ENCODE data around the gene FAM174C.
"Not testable (repeated sequence)": the region's sequence is repeated elsewhere in the genome, so short reads cannot be mapped to it uniquely, and the experiment has no call there.

FAM174C gene

GRCh38 chr19:1300744-1301490 lies 25.6 kb downstream of the FAM174C start:
- no peak for DNase-seq (ENCODE audit: low spot score)

GRCh38 chr19:1302533-1303239 lies 27.4 kb downstream of the FAM174C start:
- no peak for DNase-seq (ENCODE audit: low spot score)

- DNase-seq (ENCODE audit: low spot score), result no peak
Observed at GRCh38 chr19:1304197-1304924, 29.0 kb downstream of the FAM174C start.

GRCh38 chr19:1305354-1305753 lies 30.0 kb downstream of the FAM174C start:
- not testable (repeated sequence) for DNase-seq (ENCODE audit: low spot score)

GRCh38 chr19:1307320-1307719 lies 32.0 kb downstream of the FAM174C start:
- no peak for DNase-seq (ENCODE audit: low spot score)

GRCh38 chr19:1307755-1308303 lies 32.5 kb downstream of the FAM174C start:
- DNase-seq (ENCODE audit: low spot score), result no peak

GRCh38 chr19:1308718-1309117 lies 33.4 kb downstream of the FAM174C start:
- no peak for DNase-seq (ENCODE audit: low spot score)

GRCh38 chr19:1309977-1310852 lies 34.9 kb downstream of the FAM174C start:
- DNase-seq (ENCODE audit: low spot score), result no peak

- DNase-seq (ENCODE audit: low spot score), result no peak
Observed at GRCh38 chr19:1310853-1311180, 35.5 kb downstream of the FAM174C start.

- no peak for DNase-seq (ENCODE audit: low spot score)
Observed at GRCh38 chr19:1311543-1312091, 36.3 kb downstream of the FAM174C start.

- peak; percentile 72 for DNase-seq (ENCODE audit: low spot score)
Observed at GRCh38 chr19:1312767-1313694, 37.7 kb downstream of the FAM174C start.

GRCh38 chr19:1313695-1314613 lies 38.6 kb downstream of the FAM174C start:
- DNase-seq (ENCODE audit: low spot score), result no peak

- DNase-seq (ENCODE audit: low spot score), result no peak
Observed at GRCh38 chr19:1315470-1316166, 40.3 kb downstream of the FAM174C start.

- no peak for DNase-seq (ENCODE audit: low spot score)
Observed at GRCh38 chr19:1316466-1316865, 41.1 kb downstream of the FAM174C start.

GRCh38 chr19:1317274-1318003 lies 42.1 kb downstream of the FAM174C start:
- no peak for DNase-seq (ENCODE audit: low spot score)

- no peak for DNase-seq (ENCODE audit: low spot score)
Observed at GRCh38 chr19:1318678-1319471, 43.5 kb downstream of the FAM174C start.

GRCh38 chr19:1320282-1320650 lies 44.9 kb downstream of the FAM174C start:
- DNase-seq (ENCODE audit: low spot score), result not testable (repeated sequence)

Measured in LoVo (cell line).